ENCODE measurements around the gene SMURF2.

Gene SMURF2

GRCh38 chr17:64599827-64600226, 62.3 kb downstream of the SMURF2 start:
- in situ Hi-C loops (cut with HindIII; ENCODE audit: low sequenced_read_pairs): no loop called here
- H3K4me3 ChIP-seq (ENCODE audit: low read depth, low read length): no peak overlapping the region
- no peak for TF ChIP-seq CTCF (IDR thresholded peaks at IDR 0.05; ENCODE audit: low read depth, low read length)
- DNase-seq (ENCODE audit: low read depth, low spot score): no peak

GRCh38 chr17:64599187-64599676, 62.9 kb downstream of the SMURF2 start:
- DNase-seq (ENCODE audit: low read depth, low spot score): peak; percentile 36
- TF ChIP-seq CTCF (IDR thresholded peaks at IDR 0.05; ENCODE audit: low read depth, low read length): no peak
- H3K4me3 ChIP-seq (ENCODE audit: low read depth, low read length): no peak overlapping the region
- in situ Hi-C loops (cut with HindIII; ENCODE audit: low sequenced_read_pairs): no loop called here

- no peak for TF ChIP-seq CTCF (IDR thresholded peaks at IDR 0.05; ENCODE audit: low read depth, low read length)
- no peak overlapping the region for H3K4me3 ChIP-seq (ENCODE audit: low read depth, low read length)
- DNase-seq (ENCODE audit: low read depth, low spot score): no peak
- in situ Hi-C loops (cut with HindIII; ENCODE audit: low sequenced_read_pairs): no loop called here
These were observed 63.4 kb downstream of the SMURF2 start for GRCh38 chr17:64598672-64599071.

GRCh38 chr17:64596988-64597387, 65.1 kb downstream of the SMURF2 start:
- H3K4me3 ChIP-seq (ENCODE audit: low read depth, low read length): no peak overlapping the region
- in situ Hi-C loops (cut with HindIII; ENCODE audit: low sequenced_read_pairs): no loop called here
- TF ChIP-seq CTCF (IDR thresholded peaks at IDR 0.05; ENCODE audit: low read depth, low read length): no peak
- DNase-seq (ENCODE audit: low read depth, low spot score): no peak

GRCh38 chr17:64596439-64596838, 65.7 kb downstream of the SMURF2 start:
- TF ChIP-seq CTCF (IDR thresholded peaks at IDR 0.05; ENCODE audit: low read depth, low read length): no peak
- DNase-seq (ENCODE audit: low read depth, low spot score): no peak
- in situ Hi-C loops (cut with HindIII; ENCODE audit: low sequenced_read_pairs): no loop called here
- H3K4me3 ChIP-seq (ENCODE audit: low read depth, low read length): no peak overlapping the region

GRCh38 chr17:64591944-64592343, 70.2 kb downstream of the SMURF2 start:
- DNase-seq (ENCODE audit: low read depth, low spot score): no peak
- H3K4me3 ChIP-seq (ENCODE audit: low read depth, low read length): no peak overlapping the region
- no peak for TF ChIP-seq CTCF (IDR thresholded peaks at IDR 0.05; ENCODE audit: low read depth, low read length)
- in situ Hi-C loops (cut with HindIII; ENCODE audit: low sequenced_read_pairs): no loop called here

GRCh38 chr17:64585146-64585545, 77.0 kb downstream of the SMURF2 start:
- in situ Hi-C loops (cut with HindIII; ENCODE audit: low sequenced_read_pairs): no loop called here
- no peak overlapping the region for H3K4me3 ChIP-seq (ENCODE audit: low read depth, low read length)
- TF ChIP-seq CTCF (IDR thresholded peaks at IDR 0.05; ENCODE audit: low read depth, low read length): no peak
- no peak for DNase-seq (ENCODE audit: low read depth, low spot score)

All from astrocyte of the spinal cord (primary cell).